GM18526 (cell line): ENCODE results near the gene HEXIM2.

ENCODE experiments used
- POLR2A ChIP-seq: IDR thresholded peaks from 3 replicates; pipeline ENCODE4 v1.6.1; 2011; ENCODE audit not compliant: insufficient read length; ENCODE audit errors: extremely low read depth

The HEXIM2 gene

DNA sequence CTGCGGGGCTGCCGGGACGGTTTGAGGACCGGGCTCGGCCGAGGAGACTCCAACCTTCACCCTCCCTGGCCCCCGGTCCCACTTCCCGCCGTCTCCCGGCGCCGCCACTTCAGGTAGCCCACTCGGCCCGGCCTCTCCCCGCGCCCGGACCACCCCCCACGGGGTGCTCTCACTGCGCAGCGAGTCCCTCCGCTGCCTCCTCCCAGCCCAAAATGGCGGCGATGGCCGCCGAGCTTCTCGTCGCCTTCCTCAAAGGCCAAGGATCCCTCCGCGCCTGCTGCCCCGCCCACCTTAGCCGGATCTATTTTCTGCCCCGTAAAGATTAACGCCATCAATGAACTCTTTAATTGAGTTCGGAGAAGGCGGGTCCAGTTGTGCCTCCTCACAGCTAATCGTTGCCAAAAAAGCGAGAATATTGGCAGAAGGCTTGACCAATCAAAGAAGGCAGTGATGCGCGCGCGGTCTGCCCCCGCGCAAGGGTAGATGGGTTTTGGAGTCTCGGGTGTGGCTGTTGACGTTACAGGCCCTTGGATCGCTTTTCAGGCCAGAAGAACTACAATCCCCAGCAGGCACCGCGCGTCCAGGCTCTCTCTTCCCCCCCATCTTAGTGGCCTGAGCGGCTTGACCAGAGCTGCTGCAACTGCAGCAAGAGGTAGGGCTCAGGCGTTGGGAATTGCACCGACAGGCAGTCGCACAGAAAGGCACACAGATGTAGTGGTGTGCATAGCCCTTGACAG is at the start of gene HEXIM2:
Gene HEXIM2 (plus strand): TSS at position 588 of the 737 bp plus-strand sequence. CDS start 919 bp downstream, outside the sequence.
- peak; percentile 92 for TF ChIP-seq POLR2A

- TF ChIP-seq POLR2A = no peak
Observed at GRCh38 chr17:45112559-45113423, 48.9 kb upstream of the HEXIM2 start.

DNA sequence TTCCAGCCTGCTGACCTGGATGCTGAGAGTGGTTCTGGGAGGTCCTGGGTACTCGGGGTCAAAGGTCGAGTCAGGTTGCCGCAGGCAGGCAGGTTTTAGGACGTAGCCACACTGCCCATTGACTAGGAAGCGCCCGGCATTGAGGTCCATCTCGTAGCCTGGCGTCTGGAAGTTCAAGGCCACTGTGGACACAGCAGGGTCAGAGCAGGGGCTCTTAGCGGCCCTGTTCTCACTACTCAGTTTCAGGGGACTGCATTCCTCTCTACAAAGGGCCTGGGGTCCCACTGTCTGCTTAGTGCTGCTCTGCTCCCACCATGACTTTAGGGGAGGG is 48.3 kb upstream of the HEXIM2 start:
- no peak for TF ChIP-seq POLR2A

DNA sequence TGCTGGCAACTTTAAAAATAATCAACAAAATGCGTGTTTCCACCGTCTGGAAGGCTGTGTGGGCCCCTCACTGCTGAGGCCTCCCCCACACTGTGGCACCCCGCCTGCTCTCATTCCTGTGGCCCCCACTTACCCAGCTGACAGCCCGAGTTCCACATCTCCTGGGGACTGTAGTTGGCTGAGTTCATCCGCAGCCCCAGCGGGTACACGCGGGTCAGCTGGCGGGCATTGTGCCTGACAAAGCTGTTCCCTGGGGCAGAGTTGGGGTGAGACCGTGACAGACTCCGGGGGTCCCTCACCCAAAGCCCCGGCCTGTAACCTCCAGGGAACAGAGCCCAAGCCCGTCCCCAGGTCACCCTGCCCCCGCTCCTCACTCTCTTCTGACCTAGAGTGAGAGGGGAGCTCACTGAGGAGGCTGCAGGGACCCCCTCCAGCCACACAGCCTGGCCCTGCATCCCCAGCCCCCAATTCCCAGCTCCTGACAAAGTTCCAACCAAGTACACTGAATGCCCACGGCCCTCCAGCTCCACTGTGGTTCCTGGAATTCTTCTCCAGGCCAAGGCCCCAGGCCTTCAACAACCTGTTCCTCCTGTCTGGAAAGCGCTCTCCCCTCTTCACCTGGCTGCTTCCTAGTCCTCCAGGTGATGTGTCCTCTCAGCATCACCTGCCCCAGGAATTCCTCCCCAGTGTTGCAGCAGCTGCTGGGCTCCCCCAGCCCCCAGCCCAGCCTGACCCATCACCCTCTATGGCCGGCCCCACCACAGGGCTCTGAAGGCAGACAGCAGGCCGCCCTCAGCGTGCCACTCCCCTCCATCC is 47.4 kb upstream of the HEXIM2 start:
- no peak for TF ChIP-seq POLR2A

DNA sequence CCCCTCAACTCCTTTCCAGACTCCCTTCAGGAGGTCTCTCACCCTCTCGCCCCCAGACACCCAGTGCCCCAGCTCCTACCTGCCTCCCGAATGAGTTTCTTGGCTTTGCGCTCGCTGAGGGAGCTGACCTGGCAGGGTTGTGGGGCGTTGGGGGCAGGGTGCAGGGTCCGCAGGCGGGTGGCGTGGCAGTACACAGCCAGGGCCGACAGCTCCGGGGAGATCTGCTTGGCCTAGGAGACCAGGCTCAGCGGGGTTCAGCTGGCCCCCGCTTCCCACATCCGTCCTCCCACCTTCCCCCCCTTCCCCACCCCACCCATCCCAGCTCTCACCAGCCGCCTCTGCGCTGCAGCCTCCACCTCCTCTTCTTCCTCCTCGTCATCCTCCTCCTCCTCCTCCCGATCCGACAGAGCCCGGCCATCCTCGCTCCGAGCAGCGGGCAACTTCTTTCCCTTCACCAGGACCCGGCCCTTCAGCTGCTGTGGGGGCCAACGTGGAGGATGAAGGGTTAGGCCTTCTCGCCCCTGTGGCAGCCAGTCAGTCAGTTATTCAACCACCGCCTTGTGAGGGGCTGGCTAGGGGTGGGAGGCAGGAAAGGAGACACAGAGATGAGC is 46.6 kb upstream of the HEXIM2 start:
- no peak for TF ChIP-seq POLR2A

GRCh38 chr17:45115871-45116270 is 45.8 kb upstream of the HEXIM2 start:
- TF ChIP-seq POLR2A = no peak

GRCh38 chr17:45116434-45117016 is 45.1 kb upstream of the HEXIM2 start:
- no peak for TF ChIP-seq POLR2A

DNA sequence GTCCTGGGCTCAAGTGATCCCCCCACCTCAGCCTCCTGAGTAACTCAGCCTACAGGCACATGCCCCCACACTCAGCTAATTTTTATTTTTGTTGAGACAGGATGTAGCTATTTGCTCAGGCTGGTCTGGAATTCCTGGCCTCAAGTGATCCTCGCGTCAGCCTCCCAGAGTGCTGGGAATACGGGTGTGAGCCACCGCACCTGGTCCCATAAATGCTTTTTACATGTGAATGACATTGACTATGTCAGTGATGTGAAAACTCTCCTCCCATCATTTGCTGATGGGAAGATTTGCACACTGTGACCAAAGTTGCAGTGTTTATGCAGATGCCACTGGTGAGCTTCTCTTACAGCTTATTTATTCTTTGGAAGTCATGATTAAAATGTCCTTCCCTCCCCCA is 44.3 kb upstream of the HEXIM2 start:
- no peak for TF ChIP-seq POLR2A

- no peak for TF ChIP-seq POLR2A
Observed at GRCh38 chr17:45117848-45118646, 43.6 kb upstream of the HEXIM2 start.

DNA sequence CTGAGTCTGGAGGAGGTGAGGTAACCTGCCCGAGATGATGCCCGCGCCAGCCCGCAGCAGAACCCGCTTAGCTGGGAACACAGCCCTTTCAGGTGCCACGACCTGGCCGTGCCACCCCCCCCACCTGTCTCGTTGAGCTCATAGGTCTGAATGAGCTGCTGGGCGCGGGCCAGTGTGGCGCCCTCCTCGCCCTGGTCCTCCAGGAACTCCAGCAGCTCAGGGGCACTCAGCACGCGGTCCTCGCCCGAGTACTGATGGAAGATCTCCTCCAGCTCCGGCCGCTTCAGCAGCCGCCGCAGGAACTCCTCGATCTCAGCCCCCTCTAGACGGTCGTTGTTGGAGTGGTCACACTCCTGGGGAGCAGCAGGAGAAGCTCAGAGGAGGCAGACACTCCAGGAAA is 43.0 kb upstream of the HEXIM2 start:
- no peak for TF ChIP-seq POLR2A

- TF ChIP-seq POLR2A = no peak
Observed at GRCh38 chr17:45119964-45120363, 41.7 kb upstream of the HEXIM2 start.

DNA sequence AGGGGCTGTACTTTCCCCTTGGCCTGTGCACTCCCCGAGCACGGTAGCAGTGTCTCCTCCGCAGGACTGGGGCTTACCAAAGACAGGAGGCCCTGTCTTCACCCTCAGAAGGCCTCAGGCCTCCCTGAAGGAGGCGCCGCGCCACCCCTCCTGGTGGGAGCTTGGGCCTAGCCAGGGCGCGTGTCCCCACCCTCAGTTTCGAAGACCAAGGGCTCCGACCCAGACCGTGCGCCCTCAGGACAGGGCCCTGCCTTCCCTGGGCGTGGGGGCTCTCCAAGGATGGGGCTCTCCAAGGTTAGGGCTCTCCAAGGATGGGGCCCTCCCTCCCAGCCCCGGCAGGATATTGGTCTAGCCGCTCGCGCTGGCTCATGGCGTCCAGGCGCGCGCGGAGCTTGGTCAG is 41.1 kb upstream of the HEXIM2 start:
- TF ChIP-seq POLR2A = no peak

- TF ChIP-seq POLR2A = no peak
Observed at GRCh38 chr17:45121055-45121454, 40.6 kb upstream of the HEXIM2 start.
